HG03354 (cell line): ENCODE results near the gene RPL7A.

Experiments used
- ATAC-seq: cut with Tn5 transposase; IDR thresholded peaks from one replicate; pipeline ENCODE4 v1.9.1; 2021; ENCODE audit warnings: mild to moderate bottlenecking; ENCODE audit not compliant: unreplicated experiment, poor library complexity, severe bottlenecking

Gene RPL7A

GRCh38 chr9:133345596-133345995 is 2.4 kb upstream of the RPL7A start:
- no peak for ATAC-seq

GRCh38 chr9:133346021-133346785 is 1.8 kb upstream of the RPL7A start:
- ATAC-seq, result no peak

- peak; percentile 36 for ATAC-seq
Measured at GRCh38 chr9:133347515-133347984, 468 bp upstream of the RPL7A start.

GRCh38 chr9:133348718-133349573 is 928 bp downstream of the RPL7A start:
- no peak for ATAC-seq

DNA sequence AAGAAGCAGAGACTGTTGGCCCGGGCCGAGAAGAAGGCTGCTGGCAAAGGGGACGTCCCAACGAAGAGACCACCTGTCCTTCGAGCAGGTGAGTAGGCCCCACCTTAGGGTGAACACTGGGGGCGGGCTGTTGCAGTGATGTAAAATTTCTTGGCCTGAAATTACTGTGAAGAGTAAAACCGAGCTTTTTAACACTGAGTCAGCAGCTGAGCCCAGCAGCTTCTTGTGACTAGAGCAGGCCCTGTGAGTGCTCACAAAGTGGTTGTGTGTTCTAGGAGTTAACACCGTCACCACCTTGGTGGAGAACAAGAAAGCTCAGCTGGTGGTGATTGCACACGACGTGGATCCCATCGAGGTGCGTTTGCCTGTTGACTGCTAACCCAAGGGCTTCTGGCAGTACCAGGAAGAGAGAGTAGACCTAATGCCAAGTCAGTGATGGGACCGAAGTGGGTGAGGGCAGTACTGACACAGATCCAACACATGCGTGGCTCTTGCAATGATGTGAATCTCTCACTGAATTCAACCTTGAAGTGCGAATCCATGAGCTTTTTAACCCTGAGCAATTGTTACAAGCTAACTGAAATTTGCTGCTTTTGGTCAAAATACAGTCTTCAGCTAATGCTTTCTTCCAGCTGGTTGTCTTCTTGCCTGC is 2.1 kb downstream of the RPL7A start:
- ATAC-seq, result no peak

GRCh38 chr9:133351526-133351907 is 3.5 kb downstream of the RPL7A start:
- no peak for ATAC-seq

DNA sequence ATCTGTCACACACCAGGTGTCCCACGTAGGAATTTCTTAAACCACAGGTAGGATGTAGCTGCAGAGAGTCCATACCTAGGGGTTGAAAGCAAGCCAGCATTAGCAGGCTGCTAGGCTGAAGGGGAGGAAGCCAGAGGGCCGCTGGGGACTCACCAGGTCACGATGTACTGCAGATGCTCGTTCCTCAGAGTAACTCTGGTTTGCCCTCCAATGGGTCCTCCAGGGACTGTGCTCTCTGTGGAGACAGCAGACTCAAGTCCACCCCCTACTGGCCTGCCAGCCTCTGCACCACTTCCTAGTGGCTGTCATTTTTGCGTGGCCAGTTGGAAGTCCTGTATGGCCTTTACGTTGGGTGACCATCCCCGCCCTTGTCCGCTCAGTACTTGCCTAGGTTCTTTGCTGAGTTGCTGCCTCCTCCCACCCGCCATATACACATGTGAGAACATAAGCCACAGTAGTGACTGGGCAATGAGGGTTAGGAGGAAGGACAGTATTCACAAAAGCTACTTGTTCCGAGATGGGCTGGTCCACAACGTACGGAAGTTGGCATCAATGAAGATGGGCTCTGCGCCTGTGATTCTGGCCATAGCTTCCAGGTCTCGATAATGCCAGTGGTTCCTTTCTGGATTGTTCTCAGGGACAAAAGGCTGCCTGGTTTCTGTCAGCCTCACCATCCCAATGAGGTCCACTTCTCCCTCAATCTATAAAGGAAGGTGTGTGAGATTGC is 4.1 kb downstream of the RPL7A start:
- no peak for ATAC-seq

DNA sequence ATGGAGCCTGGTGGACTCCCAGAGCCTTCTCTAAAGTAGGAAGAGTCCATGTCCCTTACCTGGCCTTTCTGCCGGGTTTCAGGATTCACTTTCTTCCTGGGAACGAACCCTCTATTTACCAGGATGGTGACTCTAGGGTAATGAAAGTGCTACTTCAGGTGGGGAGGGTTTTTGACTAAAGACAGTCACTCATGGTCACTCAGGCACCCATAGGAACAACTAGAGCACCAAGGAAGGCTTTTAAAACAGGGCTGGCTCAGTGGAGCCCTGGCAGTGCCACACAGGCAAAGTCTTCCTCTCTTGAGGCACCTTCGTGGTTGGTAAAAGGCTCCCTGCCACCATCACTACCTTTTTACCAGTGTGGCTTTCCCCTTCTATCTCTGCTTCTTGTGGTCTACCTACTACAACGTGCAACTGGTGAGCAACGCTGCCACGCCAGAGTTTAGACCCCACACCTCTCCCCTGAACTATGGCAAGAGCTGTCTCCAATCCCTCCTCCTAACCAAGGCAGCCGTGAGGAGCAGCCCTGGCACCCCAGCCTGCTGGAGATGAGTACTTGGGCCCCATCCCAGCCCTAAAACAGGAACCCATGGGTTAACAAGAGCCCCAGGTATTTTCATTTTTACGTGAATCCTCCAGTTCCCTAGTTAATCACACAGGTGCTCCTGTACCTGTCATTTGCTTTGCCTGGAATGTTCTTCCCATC is 4.8 kb downstream of the RPL7A start:
- ATAC-seq, result no peak

DNA sequence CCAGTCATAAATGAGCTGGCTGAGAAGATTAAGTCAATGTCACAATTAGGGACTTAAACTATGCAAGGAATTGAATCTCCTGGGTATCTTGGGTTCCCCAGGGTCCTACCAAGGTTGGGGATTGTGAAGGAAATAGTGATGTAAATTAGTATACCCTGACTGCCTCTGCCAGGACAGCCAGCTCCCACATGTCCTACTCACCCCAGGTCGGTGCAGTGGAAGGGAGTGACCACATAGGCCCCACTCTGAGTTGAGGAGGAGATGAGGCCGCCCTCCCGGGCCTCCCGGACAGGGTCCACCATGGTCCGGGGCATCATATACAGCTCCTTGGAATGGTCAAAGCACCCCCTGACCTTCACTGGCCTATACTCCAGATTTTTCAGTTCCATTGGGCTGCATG is 5.5 kb downstream of the RPL7A start:
- ATAC-seq, result no peak

GRCh38 chr9:133354766-133355165 is 6.7 kb downstream of the RPL7A start:
- no peak for ATAC-seq

DNA sequence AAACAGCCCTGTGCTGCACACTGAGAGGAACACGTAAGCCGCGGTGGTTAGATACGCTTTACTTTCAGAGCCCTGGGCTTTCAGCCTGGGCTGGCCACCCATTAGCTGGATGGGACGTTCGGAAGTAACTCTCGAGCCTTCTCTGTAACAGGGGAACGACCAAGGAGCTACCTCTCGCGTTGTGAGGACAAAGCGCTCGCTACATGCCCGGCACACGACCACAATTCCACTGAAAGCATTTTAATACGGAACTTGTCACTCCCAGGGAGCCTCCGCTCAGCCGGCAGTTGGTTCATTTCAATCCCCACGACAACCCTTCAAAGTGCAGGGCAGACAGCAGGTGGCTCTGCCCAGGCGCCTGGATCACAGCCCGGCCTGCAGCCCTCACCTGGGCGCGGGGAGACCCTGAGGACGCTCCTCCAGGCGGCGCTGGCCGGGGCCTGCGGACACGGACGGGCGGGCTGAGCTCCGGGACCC is 7.9 kb downstream of the RPL7A start:
- ATAC-seq, result peak; percentile 38

DNA sequence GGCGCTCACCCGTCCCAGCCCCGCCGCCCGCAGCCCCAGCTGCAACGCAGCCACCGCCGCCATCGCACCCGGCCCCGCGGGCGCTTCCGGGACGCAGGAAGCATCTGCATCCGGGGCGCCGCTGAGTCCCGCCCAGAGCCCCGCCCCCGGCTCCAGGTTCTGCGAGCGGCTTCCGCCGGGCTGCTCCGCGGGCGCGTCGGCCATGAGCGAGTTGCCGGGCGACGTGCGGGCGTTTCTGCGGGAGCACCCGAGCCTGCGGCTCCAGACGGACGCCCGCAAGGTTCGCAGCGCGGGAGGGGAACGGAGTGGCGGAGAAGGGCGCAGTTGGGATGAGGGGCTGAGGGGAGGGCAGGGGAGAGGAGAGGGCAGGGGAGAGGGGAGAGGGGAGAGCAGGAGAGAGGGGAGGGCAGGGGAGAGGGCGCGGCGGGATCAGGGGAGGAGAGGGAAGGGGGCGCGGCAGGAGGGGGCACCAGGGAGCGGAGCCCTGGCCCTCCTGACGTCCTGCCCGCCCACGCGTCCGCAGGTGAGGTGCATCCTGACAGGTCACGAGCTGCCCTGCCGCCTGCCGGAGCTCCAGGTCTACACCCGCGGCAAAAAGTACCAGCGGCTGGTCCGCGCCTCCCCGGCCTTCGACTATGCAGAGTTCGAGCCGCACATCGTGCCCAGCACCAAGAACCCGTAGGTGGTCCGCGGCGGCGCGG is 8.5 kb downstream of the RPL7A start, which contains the start of the genes SURF1 and SURF2:
Gene SURF1 (minus strand): TSS at position 97 of the 701 bp plus-strand sequence. CDS start 34 bp downstream, at position 63.
Gene SURF2 (plus strand): TSS at position 160 of the 701 bp plus-strand sequence. CDS start 43 bp downstream, at position 203.
- peak; percentile 79 for ATAC-seq

DNA sequence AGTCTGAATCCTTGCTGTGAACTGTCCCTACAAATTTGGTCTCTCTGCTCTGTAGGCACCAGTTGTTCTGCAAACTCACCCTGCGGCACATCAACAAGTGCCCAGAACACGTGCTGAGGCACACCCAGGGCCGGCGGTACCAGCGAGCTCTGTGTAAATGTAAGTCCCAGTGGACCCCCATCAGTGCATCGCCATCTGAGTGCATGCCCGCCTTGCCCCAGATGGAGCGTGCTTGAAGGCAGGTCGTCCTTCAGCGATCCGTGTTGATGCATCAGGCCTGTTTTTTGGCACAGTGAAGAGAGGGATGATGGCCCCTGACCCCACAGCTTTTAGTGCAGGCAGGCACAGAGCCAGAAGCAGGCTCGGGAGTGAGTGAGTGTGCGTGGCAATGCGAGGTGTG is 9.6 kb downstream of the RPL7A start:
- no peak for ATAC-seq

GRCh38 chr9:133359399-133360175 is 11.6 kb downstream of the RPL7A start:
- no peak for ATAC-seq

- no peak for ATAC-seq
Measured at GRCh38 chr9:133360400-133361393, 12.7 kb downstream of the RPL7A start.

DNA sequence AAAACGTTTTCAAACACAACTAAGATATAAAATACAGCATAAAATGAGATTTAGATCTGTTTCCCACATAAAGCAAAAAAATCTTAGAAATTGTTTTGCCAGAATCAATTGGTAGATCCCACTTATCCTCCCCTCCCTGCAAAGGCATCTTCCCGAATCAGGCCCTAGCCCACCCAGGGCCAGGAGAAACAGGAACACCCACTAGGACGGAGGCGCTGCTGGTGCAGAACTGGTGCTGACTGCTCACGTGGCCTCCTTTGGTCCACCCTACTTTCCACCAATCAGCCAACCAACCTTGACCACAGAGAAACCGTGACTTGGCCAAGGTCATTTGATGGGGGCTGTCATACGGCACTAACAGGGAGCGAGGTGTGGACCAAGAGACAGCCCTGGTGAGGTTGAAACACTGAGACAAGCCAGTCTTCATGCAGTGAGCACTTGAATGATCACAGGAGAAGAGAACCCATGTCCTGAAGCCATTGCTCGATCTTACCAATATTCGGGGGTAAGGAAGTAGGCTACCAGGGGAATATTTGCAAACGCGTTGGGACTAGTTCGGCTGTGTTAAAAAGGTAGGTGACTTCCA is 13.6 kb downstream of the RPL7A start:
- ATAC-seq, result no peak
